Measurements from ENCODE around the gene TMEM208. TPM values are rescaled to one million over a fixed set of nuclear protein-coding genes. Genes with fewer than 3 reads are reported as not detected.
A peak's percentile ranks its signal among the peaks of the same experiment; 100 is the strongest.

TMEM208 gene
- total and polyA plus RNA-seq, 2 donors: 35.2 to 71.8 TPM

DNA sequence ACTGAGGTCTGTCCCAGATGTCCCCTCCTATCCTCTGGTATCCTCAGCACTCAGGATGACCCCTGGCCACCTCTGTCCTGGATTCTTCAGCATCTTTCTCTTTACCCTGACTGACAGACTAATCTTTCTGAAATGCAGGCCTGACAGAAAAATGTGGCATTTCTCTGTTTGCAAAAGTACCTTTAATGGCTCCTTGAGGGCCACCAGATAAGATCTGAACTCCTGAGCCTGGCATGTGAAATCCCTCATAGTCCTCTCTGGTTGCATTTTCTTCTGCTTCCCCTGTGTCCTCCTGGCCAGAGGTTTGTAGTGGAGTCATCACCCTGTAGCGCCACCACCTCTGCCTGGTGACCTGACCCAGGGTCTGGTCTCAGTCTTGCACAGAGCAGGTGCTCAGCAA is 30.0 kb upstream of the TMEM208 start:
- no peak for DNase-seq (ENCODE audit: low read depth in 6 of 9, low spot score in 9 of 9)
- H3K36me3 ChIP-seq (ENCODE audit: control insufficient read depth in 2 of 2, insufficient read depth in 2 of 2, low read length in 1 of 2): peaks cover 68 to 75% of the 10 kb centered on the region in 2 donors
- 98% methylated on average over 1 of the region's 1 CpG for WGBS
- H3K27me3 ChIP-seq (ENCODE audit: control insufficient read depth in 2 of 2, insufficient read depth in 1 of 2, low read length in 1 of 2): no peaks in the 10 kb centered on the region
- no peak overlapping the region for H3K27ac ChIP-seq (ENCODE audit: low read depth in 1 of 2, low read length in 1 of 2)
- no peak overlapping the region for H3K4me3 ChIP-seq (ENCODE audit: low read length in 2 of 2)
- no peaks in the 10 kb centered on the region for H3K9me3 ChIP-seq (ENCODE audit: control insufficient read depth in 2 of 2, insufficient read depth in 1 of 2, low read length in 1 of 2)
- peaks cover 13 to 15% of the 10 kb centered on the region in 2 donors for H3K4me1 ChIP-seq (ENCODE audit: control insufficient read depth in 2 of 2, insufficient read depth in 2 of 2, low read length in 2 of 2)

DNA sequence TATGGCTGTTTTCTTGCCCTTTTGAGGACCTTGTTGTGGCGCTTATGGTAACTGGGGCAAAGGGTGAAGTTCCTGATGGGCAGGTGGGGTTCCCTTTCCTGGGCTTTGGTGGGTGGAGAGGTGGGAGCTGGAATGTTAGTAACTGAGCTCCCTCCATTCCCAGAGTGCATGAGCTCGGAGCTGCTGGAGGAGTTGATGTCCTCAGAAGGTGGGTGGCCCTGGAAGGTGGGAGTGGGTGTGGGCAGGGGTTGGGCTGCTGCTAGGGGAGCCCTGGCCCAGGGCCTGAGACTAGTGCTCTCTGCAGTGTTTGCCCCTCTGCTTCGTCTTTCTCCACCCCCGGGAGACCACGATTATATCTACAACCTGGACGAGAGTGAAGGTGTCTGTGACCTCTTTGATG is 29.2 kb upstream of the TMEM208 start:
- no peaks in the 10 kb centered on the region for H3K27me3 ChIP-seq (ENCODE audit: control insufficient read depth in 2 of 2, insufficient read depth in 1 of 2, low read length in 1 of 2)
- H3K4me1 ChIP-seq (ENCODE audit: control insufficient read depth in 2 of 2, insufficient read depth in 2 of 2, low read length in 2 of 2): peaks cover 9 to 11% of the 10 kb centered on the region in 2 donors
- 90% methylated on average over 6 of the region's 6 CpGs for WGBS
- peaks cover 76 to 83% of the 10 kb centered on the region in 2 donors for H3K36me3 ChIP-seq (ENCODE audit: control insufficient read depth in 2 of 2, insufficient read depth in 2 of 2, low read length in 1 of 2)
- no peaks in the 10 kb centered on the region for H3K9me3 ChIP-seq (ENCODE audit: control insufficient read depth in 2 of 2, insufficient read depth in 1 of 2, low read length in 1 of 2)
- no peak for DNase-seq (ENCODE audit: low read depth in 6 of 9, low spot score in 9 of 9)
- no peak overlapping the region for H3K27ac ChIP-seq (ENCODE audit: low read depth in 1 of 2, low read length in 1 of 2)
- H3K4me3 ChIP-seq (ENCODE audit: low read length in 2 of 2): no peak overlapping the region

GRCh38 chr16:67198238-67198734 is 28.6 kb upstream of the TMEM208 start:
- no peak overlapping the region for H3K4me3 ChIP-seq (ENCODE audit: low read length in 2 of 2)

DNA sequence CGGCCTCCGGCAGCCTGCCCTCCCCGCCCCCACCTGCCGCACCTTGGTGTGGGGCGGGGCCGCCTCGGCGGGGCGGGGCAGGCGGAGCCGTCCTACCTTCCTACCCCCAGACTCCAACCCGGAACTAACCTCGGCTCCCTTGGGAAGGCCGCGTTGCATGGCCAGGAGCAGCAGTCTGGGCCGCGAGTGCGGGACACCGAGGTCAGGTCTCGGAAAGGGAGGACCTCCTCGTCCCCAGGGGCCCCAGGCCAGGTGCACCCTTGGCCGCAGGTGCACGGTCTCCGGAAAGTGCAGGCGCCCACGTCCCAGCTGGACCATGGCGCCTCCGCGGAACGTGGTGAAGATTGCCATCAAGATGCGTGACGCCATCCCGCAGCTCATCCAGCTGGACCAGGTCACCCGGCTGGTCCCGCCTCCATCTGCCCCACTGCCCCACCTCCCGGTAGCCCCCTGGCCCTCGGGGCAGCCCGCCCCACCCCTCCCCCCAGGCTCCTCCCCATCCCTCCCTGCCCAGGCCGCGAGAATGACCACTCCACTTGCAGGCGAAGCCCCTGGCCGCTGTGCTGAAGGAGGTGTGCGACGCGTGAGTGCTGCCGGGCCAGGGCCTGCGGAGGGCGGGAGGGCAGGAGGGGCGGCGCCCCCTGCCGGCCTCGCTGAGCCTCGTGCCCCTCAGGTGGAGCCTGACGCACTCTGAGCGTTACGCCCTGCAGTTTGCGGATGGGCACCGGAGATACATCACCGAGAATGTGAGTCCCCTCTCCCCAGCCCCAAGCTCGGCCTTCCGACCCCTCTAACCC is 27.7 kb upstream of the TMEM208 start, which contains the start of gene ELMO3:
Gene ELMO3, plus strand, starts transcription at position 121 of the 797 bp plus-strand sequence. Its CDS starts 196 bp downstream, at position 317.
- DNase-seq (ENCODE audit: low read depth in 6 of 9, low spot score in 9 of 9): no peak
- Histone ChIP-seq H3K27me3 (ENCODE audit: control insufficient read depth in 2 of 2, insufficient read depth in 1 of 2, low read length in 1 of 2) (no peaks in the 10 kb centered on the region), H3K4me1 (ENCODE audit: control insufficient read depth in 2 of 2, insufficient read depth in 2 of 2, low read length in 2 of 2) (no peaks in the 10 kb centered on the region), H3K27ac (ENCODE audit: low read depth in 1 of 2, low read length in 1 of 2) (no peak within 1 kb of the TSS), H3K9me3 (ENCODE audit: control insufficient read depth in 2 of 2, insufficient read depth in 1 of 2, low read length in 1 of 2) (no peaks in the 10 kb centered on the region), H3K36me3 (ENCODE audit: control insufficient read depth in 2 of 2, insufficient read depth in 2 of 2, low read length in 1 of 2) (peaks cover 73 to 97% of the 10 kb centered on the region in 2 donors), H3K4me3 (ENCODE audit: low read length in 2 of 2) (peak within 1 kb of the TSS in 1 of 2 donors; percentile 12)
- WGBS: 93% methylated on average over 61 of the region's 61 CpGs

More at GRCh38 chr16:67198238-67198734, 28.6 kb upstream of the TMEM208 start:
- H3K36me3 ChIP-seq (ENCODE audit: control insufficient read depth in 2 of 2, insufficient read depth in 2 of 2, low read length in 1 of 2): peaks cover 77 to 89% of the 10 kb centered on the region in 2 donors
- no peaks in the 10 kb centered on the region for H3K27me3 ChIP-seq (ENCODE audit: control insufficient read depth in 2 of 2, insufficient read depth in 1 of 2, low read length in 1 of 2)
- no peak for DNase-seq (ENCODE audit: low read depth in 6 of 9, low spot score in 9 of 9)
- WGBS: 89% methylated on average over 12 of the region's 12 CpGs
- no peak overlapping the region for H3K27ac ChIP-seq (ENCODE audit: low read depth in 1 of 2, low read length in 1 of 2)
- H3K4me1 ChIP-seq (ENCODE audit: control insufficient read depth in 2 of 2, insufficient read depth in 2 of 2, low read length in 2 of 2): peaks cover 3 to 6% of the 10 kb centered on the region in 2 donors
- no peaks in the 10 kb centered on the region for H3K9me3 ChIP-seq (ENCODE audit: control insufficient read depth in 2 of 2, insufficient read depth in 1 of 2, low read length in 1 of 2)

DNA sequence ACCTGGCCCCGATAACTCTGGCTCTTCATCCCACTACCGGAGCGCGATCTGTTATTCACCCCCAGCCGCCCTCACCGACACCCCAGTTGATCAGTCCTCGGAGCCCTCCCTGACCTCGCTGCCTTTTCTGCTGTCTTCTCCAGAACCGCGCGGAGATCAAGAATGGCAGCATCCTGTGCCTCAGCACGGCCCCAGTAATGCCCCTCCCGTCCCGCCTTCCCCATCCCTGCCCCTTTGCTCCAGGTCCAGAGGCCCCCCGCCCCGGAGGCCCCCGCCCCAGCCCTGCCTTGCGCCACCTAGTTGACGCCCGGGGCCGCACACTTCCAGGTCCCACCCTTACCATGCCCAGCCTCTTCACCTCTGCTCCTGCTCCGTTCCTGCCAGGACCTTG is 27.1 kb upstream of the TMEM208 start:
- no peaks in the 10 kb centered on the region for H3K9me3 ChIP-seq (ENCODE audit: control insufficient read depth in 2 of 2, insufficient read depth in 1 of 2, low read length in 1 of 2)
- DNase-seq (ENCODE audit: low read depth in 6 of 9, low spot score in 9 of 9): no peak
- H3K27me3 ChIP-seq (ENCODE audit: control insufficient read depth in 2 of 2, insufficient read depth in 1 of 2, low read length in 1 of 2): no peaks in the 10 kb centered on the region
- no peak overlapping the region for H3K27ac ChIP-seq (ENCODE audit: low read depth in 1 of 2, low read length in 1 of 2)
- no peaks in the 10 kb centered on the region for H3K4me1 ChIP-seq (ENCODE audit: control insufficient read depth in 2 of 2, insufficient read depth in 2 of 2, low read length in 2 of 2)
- H3K4me3 ChIP-seq (ENCODE audit: low read length in 2 of 2): no peak overlapping the region
- H3K36me3 ChIP-seq (ENCODE audit: control insufficient read depth in 2 of 2, insufficient read depth in 2 of 2, low read length in 1 of 2): peaks cover 68 to 94% of the 10 kb centered on the region in 2 donors
- 84% methylated on average over 22 of the region's 22 CpGs for WGBS

DNA sequence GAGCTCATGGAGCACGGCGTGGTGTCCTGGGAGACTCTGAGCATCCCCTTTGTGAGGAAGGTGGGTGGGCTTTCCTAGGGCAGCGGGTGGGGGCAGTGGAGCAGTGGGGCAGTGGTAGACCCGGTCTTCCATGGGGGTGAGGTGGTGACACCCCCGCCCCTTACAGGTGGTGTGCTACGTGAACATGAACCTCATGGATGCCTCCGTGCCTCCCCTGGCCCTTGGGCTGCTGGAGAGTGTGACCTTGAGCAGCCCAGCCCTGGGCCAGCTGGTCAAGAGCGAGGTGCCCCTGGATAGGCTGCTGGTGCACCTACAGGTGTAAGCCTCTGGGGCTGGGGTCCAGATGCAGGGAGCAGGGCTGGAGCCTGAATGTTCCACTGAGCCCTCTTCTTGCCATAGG is 26.4 kb upstream of the TMEM208 start:
- Histone ChIP-seq H3K4me3 (ENCODE audit: low read length in 2 of 2) (no peak overlapping the region), H3K4me1 (ENCODE audit: control insufficient read depth in 2 of 2, insufficient read depth in 2 of 2, low read length in 2 of 2) (no peaks in the 10 kb centered on the region), H3K27ac (ENCODE audit: low read depth in 1 of 2, low read length in 1 of 2) (no peak overlapping the region), H3K36me3 (ENCODE audit: control insufficient read depth in 2 of 2, insufficient read depth in 2 of 2, low read length in 1 of 2) (peaks cover 61 to 87% of the 10 kb centered on the region in 2 donors), H3K9me3 (ENCODE audit: control insufficient read depth in 2 of 2, insufficient read depth in 1 of 2, low read length in 1 of 2) (no peaks in the 10 kb centered on the region), H3K27me3 (ENCODE audit: control insufficient read depth in 2 of 2, insufficient read depth in 1 of 2, low read length in 1 of 2) (no peaks in the 10 kb centered on the region)
- no peak for DNase-seq (ENCODE audit: low read depth in 6 of 9, low spot score in 9 of 9)
- WGBS: 98% methylated on average over 8 of the region's 8 CpGs

GRCh38 chr16:67201411-67202345 is 25.3 kb upstream of the TMEM208 start:
- no peak for DNase-seq (ENCODE audit: low read depth in 6 of 9, low spot score in 9 of 9)

DNA sequence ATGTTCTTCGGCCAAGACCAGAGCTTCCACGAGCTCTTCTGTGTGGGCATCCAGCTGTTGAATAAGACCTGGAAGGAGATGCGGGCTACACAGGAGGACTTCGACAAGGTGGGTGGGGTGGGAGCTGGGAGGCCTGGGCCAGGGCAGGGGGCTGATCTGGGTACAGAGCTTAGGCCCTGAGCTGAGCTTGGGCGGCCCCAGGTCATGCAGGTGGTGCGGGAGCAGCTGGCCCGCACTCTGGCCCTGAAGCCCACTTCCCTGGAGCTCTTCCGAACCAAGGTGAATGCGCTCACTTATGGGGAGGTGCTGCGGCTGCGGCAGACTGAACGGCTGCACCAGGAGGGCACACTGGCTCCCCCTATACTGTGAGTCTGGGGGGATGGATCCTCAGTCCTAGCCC is 24.5 kb upstream of the TMEM208 start:
- no peak overlapping the region for H3K27ac ChIP-seq (ENCODE audit: low read depth in 1 of 2, low read length in 1 of 2)
- whole genome bisulfite sequencing: 98% methylated on average over 12 of the region's 12 CpGs
- no peaks in the 10 kb centered on the region for H3K9me3 ChIP-seq (ENCODE audit: control insufficient read depth in 2 of 2, insufficient read depth in 1 of 2, low read length in 1 of 2)
- H3K4me3 ChIP-seq (ENCODE audit: low read length in 2 of 2): no peak overlapping the region
- H3K36me3 ChIP-seq (ENCODE audit: control insufficient read depth in 2 of 2, insufficient read depth in 2 of 2, low read length in 1 of 2): peaks cover 48 to 69% of the 10 kb centered on the region in 2 donors
- H3K27me3 ChIP-seq (ENCODE audit: control insufficient read depth in 2 of 2, insufficient read depth in 1 of 2, low read length in 1 of 2): no peaks in the 10 kb centered on the region
- DNase-seq (ENCODE audit: low read depth in 6 of 9, low spot score in 9 of 9): no peak
- H3K4me1 ChIP-seq (ENCODE audit: control insufficient read depth in 2 of 2, insufficient read depth in 2 of 2, low read length in 2 of 2): no peaks in the 10 kb centered on the region

More at GRCh38 chr16:67201411-67202345, 25.3 kb upstream of the TMEM208 start:
- no peak overlapping the region for H3K4me3 ChIP-seq (ENCODE audit: low read length in 2 of 2)
- no peak overlapping the region for H3K27ac ChIP-seq (ENCODE audit: low read depth in 1 of 2, low read length in 1 of 2)
- no peaks in the 10 kb centered on the region for H3K4me1 ChIP-seq (ENCODE audit: control insufficient read depth in 2 of 2, insufficient read depth in 2 of 2, low read length in 2 of 2)
- no peaks in the 10 kb centered on the region for H3K9me3 ChIP-seq (ENCODE audit: control insufficient read depth in 2 of 2, insufficient read depth in 1 of 2, low read length in 1 of 2)
- WGBS: 98% methylated on average over 40 of the region's 40 CpGs
- H3K36me3 ChIP-seq (ENCODE audit: control insufficient read depth in 2 of 2, insufficient read depth in 2 of 2, low read length in 1 of 2): peaks cover 56 to 77% of the 10 kb centered on the region in 2 donors
- no peaks in the 10 kb centered on the region for H3K27me3 ChIP-seq (ENCODE audit: control insufficient read depth in 2 of 2, insufficient read depth in 1 of 2, low read length in 1 of 2)

Measured in thymus (tissue), 11 donors.